Heart left ventricle (tissue), 16 donors: ENCODE results near the gene GRP. TPM values are rescaled to one million over a fixed set of nuclear protein-coding genes. Genes with fewer than 3 reads are reported as not detected.

ENCODE experiments used
- ATAC-seq, 4 donors: fragments of 200-7000 bp; cut with Tn5 transposase; one replicate each; pipeline ENCODE4 v1.9.1; 2020 to 2022; ENCODE audit warnings: moderate library complexity in 4 of 4, mild to moderate bottlenecking in 3 of 4, moderate number of reproducible peaks in 1 of 4
- DNase-seq, 5 donors: peaks; one replicate each; pipeline ENCODE4 v3.0.0-alpha.2; 2020
- H3K27ac ChIP-seq, 12 donors: fragments of 200-600 bp; sonication (generic) in 4 of 12; one replicate each; pipeline versions ENCODE4 v1.5.0 to v1.8.0; 2016 to 2022; ENCODE audit warnings: mild to moderate bottlenecking in 2 of 12
- H3K27me3 ChIP-seq, 9 donors: fragments of 200-600 bp; sonication (generic) in 2 of 9; one replicate each; pipeline versions ENCODE4 v1.5.1 to v1.8.0; 2016 to 2022; ENCODE audit warnings: mild to moderate bottlenecking in 3 of 9
- H3K36me3 ChIP-seq, 9 donors: fragments of 200-600 bp; sonication (generic) in 2 of 9; one replicate each; pipeline versions ENCODE4 v1.5.0 to v1.8.0; 2018 to 2022; ENCODE audit warnings: mild to moderate bottlenecking in 2 of 9
- H3K4me1 ChIP-seq, 12 donors: fragments of 200-600 bp; sonication (generic) in 4 of 12; one replicate each; pipeline versions ENCODE4 v1.5.0 to v1.8.0; 2016 to 2022; ENCODE audit warnings: mild to moderate bottlenecking in 3 of 12
- H3K4me3 ChIP-seq, 12 donors: fragments of 200-600 bp; sonication (generic) in 4 of 12; one replicate each; pipeline versions ENCODE4 v1.5.0 to v1.8.0; 2017 to 2022; ENCODE audit warnings: mild to moderate bottlenecking in 9 of 12, moderate library complexity in 4 of 12
- H3K9me3 ChIP-seq, 12 donors: fragments of 200-600 bp; sonication (generic) in 4 of 12; one replicate each; pipeline versions ENCODE4 v1.5.0 to v1.8.0; 2016 to 2022; ENCODE audit warnings: mild to moderate bottlenecking in 1 of 12
- CTCF ChIP-seq, 12 donors: fragments of 200-600 bp; sonication (generic) in 4 of 12; IDR thresholded peaks; one replicate each; pipeline versions ENCODE4 v1.5.0 to v1.8.0; 2018 to 2022; ENCODE audit warnings: antibody characterized with exemption in 12 of 12, mild to moderate bottlenecking in 5 of 12
- POLR2A ChIP-seq, 2 donors: fragments of 450-650 bp; IDR thresholded peaks; one replicate each; pipeline ENCODE4 v1.6.1; 2017; ENCODE audit warnings: antibody characterized with exemption in 2 of 2, mild to moderate bottlenecking in 2 of 2, moderate library complexity in 2 of 2
- WGBS, 4 donors: extraction: QIAGEN DNeasy Blood & Tissue Kit in 2 of 4; methylation state at CpG; one replicate each; pipeline versions ENCODE4 v1.1.5 to v1.1.7; 2013 to 2018; 5-methylcytosine and 5-hydroxymethylcytosine counted together
- intact Hi-C, 10 donors: fragments of 100-400 bp; cut with DNase I; formaldehyde crosslinking; loops; one replicate each; pipeline versions ENCODE4 v1.11.1 to v1.14.2; 2022
- polyA plus RNA-seq, 2 donors: library from polyadenylated mRNA; stranded (reverse); fragments of 200-250 nt; gene quantifications; one replicate each; pipeline ENCODE4 v1.2.3, GENCODE V29; 2013
- total RNA-seq, 9 donors: library from RNA; depleted of rRNA in 2 of 9; stranded (reverse); fragments of >200 nt in 2 of 9; fragmentation: NEBNext Ultra II Directional in 3 of 9; extraction: Animal tissue kit (Norgen Biotek cat#: 25700) in 3 of 9; gene quantifications; one replicate each; pipeline versions ENCODE4 v1.1.0 to v1.2.4, GENCODE V29; 2016 to 2023
- donor health status: ischemic (EF 13 %, LVEDD 7.1; RV severe dilation, severe dysfunction).
- donor health status: healthy with polysubstance abuse.
- donor health status: DM: no; HTN: yes; CAD: no.
- donor health status: DM: no; HTN: no; CAD: no.
- donor health status: ischemic (EF 25% LVEDD 6.9; RV normal size, moderate dysfunction).
- donor health status: ischemic (EF 25% LVEDD 5.7; RV mildly dilated, moderate dysfunction).
- donor health status: healthy.
- donor health status: DM: yes; HTN: yes; CAD: no.
- donor health status: ischemic (EF 35%, LVEDD 5.7; RV mildly dilated, moderate dysfunction).
- donor health status: nonischemic (EF 11% LVEDD 7.7; RV severe dilation, severe dysfunction).
- donor health status: DM: yes; HTN: yes; CAD: no.
- donor health status: PGD.
- donor health status: ischemic (EF 29% LVEDD 5.4; RV normal size, mild dysfunction).
- donor health status: nonischemic (EF 23%, LVEDD 6.1; RV moderate dilation, normal function).

GRP gene
- total and polyA plus RNA-seq, 11 donors, result not detected

GRCh38 chr18:59263661-59264060 lies 43.7 kb downstream of the GRP start:
- ATAC-seq (no peak), DNase-seq (no peak)
- WGBS, 4 donors, result 5 to 9% (median 7%) methylated on average over 16 of the region's 16 CpGs
- peaks cover 41 to 66% (median 56%) of the 10 kb centered on the region in 9 donors for H3K27me3 ChIP-seq
- no peak overlapping the region for H3K27ac ChIP-seq
- peaks cover 0 to 24% (median 7%) of the 10 kb centered on the region in 12 donors for H3K4me1 ChIP-seq
- intact Hi-C loops, result loop anchor here in 1 of 10 donors (10.0 kb wide), 1 partner anchor 179 kb away; no protein-coding TSS in a partner anchor
- H3K36me3 ChIP-seq, result no peaks in the 10 kb centered on the region
- TF ChIP-seq POLR2A (IDR thresholded peaks at IDR 0.05) (no peak), CTCF (IDR thresholded peaks at IDR 0.05) (no peak)
- H3K4me3 ChIP-seq, result no peak overlapping the region
- peaks cover 0 to 6% (median 0%) of the 10 kb centered on the region in 12 donors for H3K9me3 ChIP-seq

- Histone ChIP-seq H3K4me1 (peaks cover 0 to 29% (median 10%) of the 10 kb centered on the region in 12 donors), H3K27me3 (peaks cover 45 to 71% (median 60%) of the 10 kb centered on the region in 9 donors), H3K27ac (no peak overlapping the region), H3K36me3 (no peaks in the 10 kb centered on the region), H3K4me3 (no peak overlapping the region), H3K9me3 (peaks cover 0 to 6% (median 0%) of the 10 kb centered on the region in 12 donors)
- 3 to 9% (median 5%) methylated on average over 17 of the region's 17 CpGs for WGBS, 4 donors
- ATAC-seq, result no peak
- intact Hi-C loops, result loop anchor here in 1 of 10 donors (10.0 kb wide), 1 partner anchor 179 kb away; no protein-coding TSS in a partner anchor
- DNase-seq, result no peak
- TF ChIP-seq CTCF (IDR thresholded peaks at IDR 0.05), result no peak
- no peak for TF ChIP-seq POLR2A (IDR thresholded peaks at IDR 0.05)
Observed at GRCh38 chr18:59264121-59264571, 44.2 kb downstream of the GRP start.

GRCh38 chr18:59264651-59265245 lies 44.8 kb downstream of the GRP start:
- WGBS, 4 donors, result 4 to 5% (median 4%) methylated on average over 23 to 41 of the region's 41 CpGs
- Histone ChIP-seq H3K36me3 (no peaks in the 10 kb centered on the region), H3K27ac (no peak overlapping the region), H3K4me3 (peak overlapping the region in 2 of 12 donors; percentile 17 to 44), H3K9me3 (peaks cover 0 to 6% (median 0%) of the 10 kb centered on the region in 12 donors), H3K4me1 (peaks cover 0 to 33% (median 10%) of the 10 kb centered on the region in 12 donors), H3K27me3 (peaks cover 50 to 77% (median 65%) of the 10 kb centered on the region in 9 donors)
- no peak for DNase-seq
- TF ChIP-seq CTCF (IDR thresholded peaks at IDR 0.05) (no peak), POLR2A (IDR thresholded peaks at IDR 0.05) (no peak)
- intact Hi-C loops, result loop anchor here in 1 of 10 donors (10.0 kb wide), 1 partner anchor 180 kb away; no protein-coding TSS in a partner anchor
- ATAC-seq, result no peak

DNA sequence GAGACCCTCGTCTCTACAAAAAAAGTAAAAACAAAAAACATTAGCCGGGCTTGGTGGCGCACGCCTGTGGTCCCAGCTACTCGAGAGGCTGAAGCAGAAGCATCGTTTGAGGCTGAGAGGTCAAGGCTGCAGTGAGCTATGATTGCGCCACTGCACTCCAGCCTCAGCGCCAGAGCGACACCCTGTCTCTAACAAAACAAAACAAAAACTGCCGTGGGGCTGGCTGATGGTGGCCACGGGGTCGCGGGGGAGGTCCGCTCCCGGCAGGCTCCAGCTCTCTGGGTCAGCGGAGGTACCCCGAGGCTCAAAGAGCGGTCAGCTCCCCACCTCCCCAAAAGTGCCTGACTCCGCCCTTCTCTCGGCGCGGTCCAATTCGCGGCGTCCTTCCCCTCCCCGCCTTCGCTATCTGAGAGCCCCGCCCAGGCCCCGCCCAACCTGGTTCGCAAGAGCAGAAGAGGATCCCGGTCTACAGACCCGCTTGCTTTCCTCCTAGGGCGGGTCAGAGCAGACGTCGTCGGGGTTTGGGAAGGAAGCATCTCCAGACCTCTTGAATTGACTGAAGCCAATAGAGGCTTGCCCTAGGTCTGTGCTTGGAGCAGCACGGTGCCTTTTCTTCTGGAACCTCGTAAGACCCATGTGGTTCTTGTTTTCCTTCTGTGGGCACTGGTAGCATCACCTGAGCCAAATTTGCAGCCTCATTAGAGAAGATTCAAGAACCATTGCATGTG lies 45.5 kb downstream of the GRP start:
- TF ChIP-seq POLR2A (IDR thresholded peaks at IDR 0.05) (no peak), CTCF (IDR thresholded peaks at IDR 0.05) (no peak)
- ATAC-seq (no peak), DNase-seq (no peak)
- 2 to 4% (median 3%) methylated on average over 30 to 38 of the region's 38 CpGs for WGBS, 4 donors
- Histone ChIP-seq H3K9me3 (peaks cover 0 to 6% (median 0%) of the 10 kb centered on the region in 12 donors), H3K27ac (no peak overlapping the region), H3K27me3 (peaks cover 57 to 83% (median 72%) of the 10 kb centered on the region in 9 donors), H3K36me3 (no peaks in the 10 kb centered on the region), H3K4me3 (peak overlapping the region in 6 of 12 donors; percentile 6 to 44 (median 17)), H3K4me1 (peaks cover 0 to 33% (median 10%) of the 10 kb centered on the region in 12 donors)
- intact Hi-C loops, result loop anchor here in 1 of 10 donors (10.0 kb wide), 1 partner anchor 181 kb away; no protein-coding TSS in a partner anchor
